ENCODE measurements around the gene RYR2. TPM values are rescaled to one million over a fixed set of nuclear protein-coding genes. Genes with fewer than 3 reads are reported as not detected.

RYR2 gene
- total and polyA plus RNA-seq, 2 of the 8 experiments (the other 6 are each of a cell fraction or from before 2014, with no cell fraction given): 1.3 to 4.4 TPM

DNA sequence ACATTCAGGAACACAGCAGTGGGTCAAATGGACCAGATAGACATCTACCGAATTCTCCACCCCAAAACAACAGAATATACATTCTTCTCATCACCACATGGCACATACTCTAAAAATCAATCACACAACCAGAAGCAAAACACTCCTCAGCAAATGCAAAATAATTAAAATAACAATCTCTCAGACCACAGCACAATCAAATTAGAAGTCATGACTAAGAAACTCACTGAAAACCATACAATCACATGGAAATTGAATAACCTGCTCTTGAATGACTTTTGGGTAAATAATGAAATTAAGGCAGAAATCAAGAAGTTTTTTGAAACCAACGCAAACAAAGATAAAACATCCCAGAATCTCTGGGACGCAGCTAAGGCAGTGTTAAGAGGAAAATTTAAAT lies 799.5 kb downstream of the RYR2 start (continued):
- TF ChIP-seq CHD7 (IDR thresholded peaks at IDR 0.05; ENCODE audit: insufficient replicate concordance, low read length) (no peak), SRF (IDR thresholded peaks at IDR 0.05; ENCODE audit: low read depth, low read length) (no peak), RXRA (IDR thresholded peaks at IDR 0.05; ENCODE audit: insufficient read depth, low read depth, low read length) (no peak), TAF1 (IDR thresholded peaks at IDR 0.05; ENCODE audit: low read depth, low read length) (no peak), GTF2F1 (IDR thresholded peaks at IDR 0.05; ENCODE audit: borderline replicate concordance, low read depth, low read length) (no peak), CTBP2 (IDR thresholded peaks at IDR 0.05; ENCODE audit: borderline replicate concordance, insufficient read depth, insufficient read length, low read length) (no peak), NRF1 (IDR thresholded peaks at IDR 0.05; ENCODE audit: low read depth, low read length) (no peak), JUND (IDR thresholded peaks at IDR 0.05; ENCODE audit: low read length) (no peak), CEBPB (IDR thresholded peaks at IDR 0.05; ENCODE audit: low read depth, low read length) (no peak), NANOG (IDR thresholded peaks at IDR 0.05; ENCODE audit: insufficient read depth, low read depth, low read length, poor library complexity, severe bottlenecking) (no peak), PHF8 (conservative IDR thresholded peaks at IDR 0.05; ENCODE audit: low read depth, low read length) (no peak)
